ENCODE results near the gene SAMD1. TPM values are rescaled to one million over a fixed set of nuclear protein-coding genes. Genes with fewer than 3 reads are reported as not detected.
A peak's percentile ranks its signal among the peaks of the same experiment; 100 is the strongest.

The SAMD1 gene
- total RNA-seq, 2 experiments from 2014 or later, result 29.4 to 30.1 TPM

- Mint-ChIP-seq H3K36me3 (ENCODE audit: low read depth) (no peaks in the 10 kb centered on the region), H3K4me1 (ENCODE audit: low read depth) (peaks cover 10% of the 10 kb centered on the region), H3K9me3 (no peaks in the 10 kb centered on the region), H3K27ac (no peak overlapping the region), H3K4me3 (no peak overlapping the region), H3K27me3 (peaks cover 34% of the 10 kb centered on the region)
- ATAC-seq (ENCODE audit: poor library complexity) (no peak), DNase-seq (no peak)
- H3K4me1 ChIP-seq (ENCODE audit: insufficient read depth, low read length), result peaks cover 24% of the 10 kb centered on the region
- no peak for TF ChIP-seq CTCF (IDR thresholded peaks at IDR 0.05)
- intact Hi-C loops (cut with DNase I, micrococcal nuclease), result no loop called here
- H3K27ac ChIP-seq (ENCODE audit: low read depth in 1 of 2, low read length in 2 of 2), result no peak overlapping the region
- H3K9me3 ChIP-seq (ENCODE audit: control insufficient read depth in 1 of 2, insufficient read depth in 1 of 2, low read length in 2 of 2), result peaks cover 0 to 4% of the 10 kb centered on the region in 2 experiments
- ChIA-PET POLR2A (interaction anchor here (0.8 kb wide), 1 partner anchor 30 kb away, joined by 4 read pairs; the partner anchor contains the start of gene IL27RA), CTCF (interaction anchor here (1.0 kb wide), 1 partner anchor 182 kb away, joined by 3 read pairs; no protein-coding TSS in a partner anchor)
- H3K27me3 ChIP-seq (ENCODE audit: control insufficient read depth in 1 of 2, insufficient read depth in 2 of 2, low read length in 2 of 2), result peaks cover 28 to 32% of the 10 kb centered on the region in 2 experiments
- no peaks in the 10 kb centered on the region for H3K36me3 ChIP-seq (ENCODE audit: insufficient read depth, low read length)
- H3K4me3 ChIP-seq (ENCODE audit: low read length), result no peak overlapping the region
These were observed 29.3 kb downstream of the SAMD1 start for GRCh38 chr19:14061081-14061749.

- H3K27me3 Mint-ChIP-seq, result peaks cover 34% of the 10 kb centered on the region
- no peaks in the 10 kb centered on the region for H3K9me3 Mint-ChIP-seq
- Histone ChIP-seq H3K4me1 (ENCODE audit: insufficient read depth, low read length) (peaks cover 24% of the 10 kb centered on the region), H3K9me3 (ENCODE audit: control insufficient read depth in 1 of 2, insufficient read depth in 1 of 2, low read length in 2 of 2) (peaks cover 0 to 4% of the 10 kb centered on the region in 2 experiments), H3K27ac (ENCODE audit: low read depth in 1 of 2, low read length in 2 of 2) (no peak overlapping the region), H3K27me3 (ENCODE audit: control insufficient read depth in 1 of 2, insufficient read depth in 2 of 2, low read length in 2 of 2) (peaks cover 28 to 32% of the 10 kb centered on the region in 2 experiments), H3K36me3 (ENCODE audit: insufficient read depth, low read length) (no peaks in the 10 kb centered on the region), H3K4me3 (ENCODE audit: low read length) (no peak overlapping the region)
- H3K4me3 Mint-ChIP-seq, result no peak overlapping the region
- ChIA-PET POLR2A (interaction anchor here (0.6 to 3.3 kb wide), 2 partner anchors 11 to 28 kb away, joined by 3 to 9 read pairs; partner anchors contain the start of gene IL27RA), CTCF (interaction anchor here (0.6 to 2.1 kb wide), 9 partner anchors 11 to 179 kb away, joined by 3 to 17 read pairs (median 5); partner anchors contain the start of genes ASF1B and MISP3)
- H3K4me1 Mint-ChIP-seq (ENCODE audit: low read depth), result peaks cover 16% of the 10 kb centered on the region
- DNase-seq, result no peak
- peaks cover under 1% of the 10 kb centered on the region for H3K36me3 Mint-ChIP-seq (ENCODE audit: low read depth)
- no peak for TF ChIP-seq CTCF (IDR thresholded peaks at IDR 0.05)
- H3K27ac Mint-ChIP-seq, result no peak overlapping the region
- intact Hi-C loops (cut with DNase I, micrococcal nuclease), result no loop called here
- no peak for ATAC-seq (ENCODE audit: poor library complexity)
These were observed 30.8 kb downstream of the SAMD1 start for GRCh38 chr19:14059652-14060155.

DNA sequence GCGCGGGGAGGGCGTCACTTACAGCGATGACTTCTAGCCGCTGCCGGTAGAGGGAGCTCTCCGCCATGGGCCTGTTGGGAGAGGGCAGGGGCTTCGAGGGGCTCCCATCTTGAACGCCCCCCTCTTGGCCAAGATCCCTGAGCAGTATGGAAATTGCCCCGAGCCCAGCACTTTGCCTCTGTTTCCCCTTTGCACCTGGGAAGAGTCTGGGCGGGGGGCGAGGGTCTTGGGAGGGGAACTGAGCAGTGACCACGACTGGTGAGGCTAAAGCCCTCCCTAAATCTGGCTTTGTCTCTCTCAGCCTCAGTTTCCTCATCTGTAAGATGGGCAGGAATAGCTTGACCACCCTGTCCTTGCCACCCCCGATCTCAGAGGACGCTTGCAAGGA, 31.5 kb downstream of the SAMD1 start:
- ChIA-PET POLR2A (interaction anchor here (0.6 to 3.3 kb wide), 3 partner anchors 12 to 27 kb away, joined by 3 to 9 read pairs (median 3); partner anchors contain the start of gene IL27RA), CTCF (interaction anchor here (0.6 to 2.1 kb wide), 15 partner anchors 10 to 179 kb away, joined by 3 to 17 read pairs (median 4); partner anchors contain the start of genes ASF1B, DCAF15, IL27RA and MISP3)
- Mint-ChIP-seq H3K9me3 (no peaks in the 10 kb centered on the region), H3K4me1 (ENCODE audit: low read depth) (peaks cover 16% of the 10 kb centered on the region), H3K27me3 (peaks cover 34% of the 10 kb centered on the region), H3K36me3 (ENCODE audit: low read depth) (peaks cover 5% of the 10 kb centered on the region), H3K4me3 (peak overlapping the region; percentile 58), H3K27ac (no peak overlapping the region)
- TF ChIP-seq CTCF (IDR thresholded peaks at IDR 0.05), result peak; percentile 72
- intact Hi-C loops (cut with DNase I, micrococcal nuclease), result no loop called here
- Histone ChIP-seq H3K27ac (ENCODE audit: low read depth in 1 of 2, low read length in 2 of 2) (no peak overlapping the region), H3K36me3 (ENCODE audit: insufficient read depth, low read length) (no peaks in the 10 kb centered on the region), H3K9me3 (ENCODE audit: control insufficient read depth in 1 of 2, insufficient read depth in 1 of 2, low read length in 2 of 2) (peaks cover 0 to 4% of the 10 kb centered on the region in 2 experiments), H3K27me3 (ENCODE audit: control insufficient read depth in 1 of 2, insufficient read depth in 2 of 2, low read length in 2 of 2) (peaks cover 28 to 32% of the 10 kb centered on the region in 2 experiments), H3K4me1 (ENCODE audit: insufficient read depth, low read length) (peaks cover 24% of the 10 kb centered on the region), H3K4me3 (ENCODE audit: low read length) (no peak overlapping the region)
- ATAC-seq (ENCODE audit: poor library complexity) (peak; percentile 59), DNase-seq (peak in 11 of 14 experiments; percentile 31 to 74 (median 39))
